ENCODE results near the gene CISTR.

CISTR gene

DNA sequence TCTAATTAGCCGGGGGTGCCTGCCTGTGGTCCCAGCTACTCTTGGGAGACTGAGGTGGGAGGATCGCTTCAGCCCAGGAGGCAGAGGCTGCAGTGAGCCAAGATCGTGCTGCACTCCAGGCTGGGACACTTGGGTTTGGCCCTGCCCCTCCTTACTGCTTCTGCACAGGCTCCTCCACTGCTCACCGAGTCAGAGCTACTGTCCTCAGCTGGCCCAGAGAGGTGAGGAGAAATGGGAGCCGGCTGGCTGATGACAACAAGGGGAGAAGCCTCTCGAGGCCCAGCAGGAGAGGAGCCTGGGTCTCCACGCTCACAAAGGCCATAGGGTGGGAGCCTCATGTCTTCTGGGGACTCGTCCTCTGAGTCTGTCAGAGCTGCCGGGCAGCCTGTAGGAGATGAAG, 38.3 kb downstream of the CISTR start:
- DNase-seq, result no peak

DNA sequence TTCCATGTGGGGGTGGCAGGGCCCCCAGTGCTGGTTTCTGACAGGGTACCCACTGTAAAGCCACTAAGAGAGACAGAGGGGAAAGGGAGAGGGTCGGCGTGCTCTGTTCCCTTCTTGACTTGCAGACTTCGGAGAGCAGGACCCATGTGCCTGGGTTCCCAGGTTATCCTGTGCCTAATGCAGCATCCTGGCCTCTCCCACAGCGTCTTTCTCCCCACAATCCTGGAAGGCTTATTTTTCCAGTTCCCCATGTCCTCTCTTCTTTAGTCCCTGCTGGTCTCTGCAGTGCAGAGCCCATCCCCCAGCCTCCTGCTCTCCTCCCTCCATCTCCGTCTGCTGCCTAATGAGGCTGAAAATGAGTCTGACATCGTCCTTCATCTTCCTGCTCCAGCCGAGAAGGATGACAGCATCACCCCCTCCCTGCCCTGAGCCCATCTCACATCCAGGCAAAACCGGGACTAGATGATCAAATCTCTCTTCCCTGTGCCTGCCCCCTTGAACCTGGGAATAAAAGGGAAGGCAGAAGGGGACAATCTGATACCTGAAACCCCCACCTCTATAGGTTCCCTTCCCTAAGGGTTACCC, 39.6 kb downstream of the CISTR start:
- no peak for DNase-seq

DNA sequence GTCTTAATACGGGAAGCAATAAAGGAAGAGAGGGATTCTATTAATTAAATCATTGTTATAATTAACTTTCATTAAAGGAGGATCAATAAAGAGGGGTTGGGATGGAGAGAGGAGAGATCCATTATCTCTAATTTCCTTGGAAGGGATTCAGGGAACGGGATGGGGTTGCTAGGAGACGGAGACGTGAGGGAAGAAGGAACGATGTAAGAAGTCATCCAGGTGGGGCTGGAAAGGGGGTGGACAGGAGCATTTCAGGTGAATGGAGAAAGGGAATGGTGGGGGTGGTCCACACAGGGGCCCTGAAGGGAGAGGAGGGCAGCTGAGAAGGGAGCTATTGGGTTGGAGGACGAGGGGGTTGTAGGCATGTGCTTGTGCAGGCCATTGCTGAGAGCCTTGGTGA, 41.7 kb downstream of the CISTR start:
- DNase-seq, result no peak

DNA sequence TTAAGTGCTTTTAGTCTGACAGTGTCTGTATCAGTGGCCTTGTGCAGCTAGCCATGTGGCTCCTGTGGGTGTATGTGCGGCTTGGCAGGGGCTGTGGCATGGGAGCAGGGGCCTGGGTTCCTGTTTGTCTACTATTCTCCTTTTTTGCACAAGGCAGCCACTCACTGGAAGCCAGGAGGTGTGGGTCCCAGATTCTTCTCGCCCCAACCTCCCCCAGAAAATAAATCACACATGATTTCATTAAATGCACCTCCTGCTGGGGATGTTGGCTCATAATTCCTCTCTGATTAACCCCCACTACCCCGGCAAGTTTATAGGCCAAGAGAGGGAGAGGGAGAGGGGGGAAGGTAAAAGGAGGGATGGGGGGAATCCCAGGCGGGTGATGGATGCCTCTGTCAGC, 42.1 kb downstream of the CISTR start:
- no peak for DNase-seq

DNA sequence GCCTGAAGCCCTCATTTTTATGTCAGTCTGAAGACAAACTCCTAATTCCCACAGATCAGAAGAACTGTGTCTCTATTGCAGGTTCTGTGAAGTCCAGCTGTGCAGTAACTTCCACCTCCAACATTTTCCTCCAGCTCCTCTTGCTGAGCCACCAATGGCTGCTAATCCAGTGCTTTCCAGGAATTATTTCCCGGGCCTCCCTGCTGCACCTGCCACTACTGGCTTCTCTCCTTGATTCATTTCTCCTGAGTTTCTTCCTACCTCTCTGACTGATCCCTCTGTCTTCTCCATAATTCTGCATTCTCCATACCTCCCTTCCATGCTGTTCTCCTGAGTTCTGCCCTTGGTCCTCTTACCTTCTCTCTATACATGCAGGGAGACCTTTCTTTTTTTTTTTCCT, 45.7 kb downstream of the CISTR start:
- DNase-seq, result no peak

DNA sequence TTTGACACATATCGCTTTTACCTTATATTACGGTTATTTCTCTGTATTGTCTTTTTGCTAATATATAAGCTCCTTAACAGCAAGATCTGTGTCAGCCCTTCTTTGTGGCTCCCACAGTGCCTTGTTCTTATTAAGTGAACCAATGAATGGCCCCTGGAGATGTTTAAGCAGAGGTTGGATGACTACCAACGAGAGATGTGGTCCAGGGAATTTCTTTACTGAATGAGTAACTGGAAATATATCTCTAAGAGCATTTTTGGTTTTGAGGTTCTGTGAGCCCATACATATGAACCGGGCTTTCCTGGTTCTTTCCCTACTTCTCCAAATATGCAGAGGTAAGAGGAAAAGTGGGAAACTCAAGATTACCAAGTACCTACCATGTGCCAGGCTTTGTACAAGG, 48.0 kb downstream of the CISTR start:
- no peak for DNase-seq

DNA sequence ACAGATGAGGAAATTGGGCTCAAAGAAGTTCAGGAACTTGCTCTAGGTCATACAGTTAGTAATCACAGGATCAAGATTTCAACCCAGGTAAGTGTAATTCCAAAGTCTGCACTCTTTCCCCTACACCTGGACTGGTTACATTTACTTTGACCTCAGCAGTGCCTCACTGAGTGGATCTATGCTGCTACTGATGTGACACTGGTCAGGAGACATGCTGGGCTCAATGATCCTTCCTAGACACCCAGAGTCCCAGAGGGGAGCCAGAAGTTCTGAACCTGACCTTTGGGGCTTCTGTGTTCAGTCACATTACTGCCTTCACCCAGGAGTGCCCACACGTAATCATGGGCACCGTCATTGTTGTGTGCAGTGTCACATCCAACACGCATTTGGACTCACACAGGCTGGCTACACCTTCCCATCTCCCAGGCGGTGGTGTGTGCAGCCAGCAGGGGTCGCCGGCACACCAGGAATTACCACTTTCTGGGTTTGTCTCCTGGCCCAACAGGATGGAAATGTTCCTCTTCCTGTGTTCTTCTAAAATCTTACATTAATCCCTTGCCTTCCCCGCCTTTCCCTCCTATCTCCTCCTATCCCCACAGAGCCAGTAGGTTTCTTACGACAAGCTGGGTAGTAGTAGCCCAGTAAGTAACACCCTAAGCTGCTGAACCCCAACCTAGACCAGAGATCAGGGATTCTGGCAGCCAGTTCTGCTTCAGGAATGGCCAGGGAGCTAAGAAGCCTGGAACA, 50.1 kb downstream of the CISTR start:
- no peak for DNase-seq

DNA sequence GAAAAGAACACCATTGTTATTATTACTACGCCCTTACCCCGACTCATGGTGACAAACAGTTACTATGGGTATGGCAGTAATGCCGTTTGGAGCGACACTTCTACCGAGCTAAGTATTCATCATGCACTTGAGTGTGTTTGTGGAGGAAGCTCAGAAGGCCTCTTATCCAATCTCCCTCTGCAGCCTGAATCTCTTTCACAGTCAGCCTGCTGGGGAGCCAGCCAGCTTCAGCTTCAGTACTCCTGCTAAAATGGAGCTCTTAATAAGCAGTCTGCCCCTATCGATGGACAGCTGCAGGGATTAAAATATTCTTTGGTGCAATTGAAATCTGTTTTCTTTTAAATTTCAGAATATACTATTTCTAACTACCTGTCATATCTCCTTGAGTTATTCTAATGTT, 51.2 kb downstream of the CISTR start:
- DNase-seq, result no peak

DNA sequence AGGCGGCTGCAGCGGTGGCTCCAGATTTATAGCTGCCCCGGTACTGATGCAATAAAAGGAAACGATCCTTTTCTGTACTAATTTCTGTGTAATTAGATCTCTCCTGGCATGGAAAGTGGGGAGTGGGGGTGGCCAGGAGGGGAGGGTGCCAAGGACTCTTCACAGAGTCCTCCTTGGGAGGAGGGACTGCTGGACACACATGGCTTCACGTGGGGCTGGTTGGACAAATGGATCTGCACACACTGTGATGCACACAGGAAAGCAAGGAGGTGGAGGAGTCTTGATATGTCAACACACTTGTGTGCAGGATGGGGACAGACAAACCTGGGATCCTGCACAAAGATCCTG, 52.1 kb downstream of the CISTR start:
- no peak for DNase-seq

DNA sequence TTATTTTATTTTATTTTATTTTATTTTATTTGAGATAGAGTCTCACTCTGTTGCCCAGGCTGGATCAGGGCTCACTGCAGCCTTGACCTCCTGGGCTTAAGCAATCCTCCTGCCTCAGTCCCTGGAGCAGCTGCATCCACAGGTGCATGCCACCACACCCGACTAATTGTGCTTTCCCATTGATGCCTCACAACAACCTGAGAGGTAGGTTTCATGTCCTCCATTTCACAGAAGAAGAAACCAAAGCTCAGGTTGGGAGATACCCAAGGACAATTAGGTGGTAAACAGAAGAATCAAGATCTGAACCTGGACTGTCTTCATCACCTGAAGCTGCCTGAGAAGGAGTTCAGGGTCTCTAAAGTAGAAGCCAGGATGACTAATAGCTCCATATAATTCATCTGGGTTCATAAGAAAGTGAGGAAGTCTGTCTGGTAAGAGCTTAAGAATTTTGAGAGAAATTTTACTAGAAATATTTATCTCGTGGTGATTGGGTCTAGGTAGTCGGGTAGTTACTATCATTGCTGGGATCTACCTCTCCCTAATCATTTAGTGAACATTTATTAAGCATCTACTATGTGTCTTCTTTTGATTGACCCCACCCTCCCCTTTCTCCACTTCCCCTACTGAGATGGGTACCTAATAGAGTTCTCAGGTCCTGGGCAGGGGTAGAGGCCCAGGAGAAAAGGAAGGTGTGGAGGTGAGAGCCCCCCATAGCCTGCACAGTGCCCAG, 52.7 kb downstream of the CISTR start:
- no peak for DNase-seq

DNA sequence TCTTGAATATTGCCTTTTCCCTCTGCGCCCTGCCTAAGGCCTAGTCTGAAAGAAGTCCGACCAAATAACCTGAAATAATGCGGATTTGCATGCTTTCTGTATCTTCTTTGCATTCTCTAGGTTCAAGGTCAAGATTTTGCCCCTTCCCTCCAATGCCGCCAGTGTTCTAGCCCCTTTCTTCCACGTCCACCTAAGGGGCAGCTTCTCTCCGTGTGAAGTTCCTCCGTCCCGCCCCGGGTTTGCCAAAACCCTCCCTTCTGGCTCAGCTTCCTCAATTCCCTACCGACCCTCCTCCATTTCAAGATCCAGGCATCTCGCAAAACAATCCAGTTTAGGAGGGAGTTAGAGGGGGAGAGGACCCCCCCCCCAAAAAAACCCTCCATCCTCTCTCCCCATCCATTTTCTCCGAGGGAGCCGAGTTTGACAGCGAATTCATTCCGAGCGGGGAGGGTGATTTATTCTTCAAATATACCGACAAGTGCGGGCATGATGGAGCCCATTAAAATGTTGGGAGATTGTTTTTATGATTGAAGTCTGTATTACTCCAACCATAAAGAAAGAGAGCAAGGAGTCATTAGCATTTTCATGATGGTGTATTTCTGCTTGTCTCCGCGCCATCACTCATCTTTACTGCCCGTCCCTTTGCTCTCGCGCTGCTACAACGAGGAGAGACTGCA, 55.0 kb downstream of the CISTR start:
- no peak for DNase-seq

All from SIG-M5 (cell line).